Activated CD8-positive, alpha-beta memory T cell treated with anti-CD3 and anti-CD28 coated beads, Interleukin-2, amount 10 ng/mL, durations not matched to agents 7 days and 5 days (primary cell): Measurements from ENCODE around the gene SCFD2. TPM values are rescaled to one million over a fixed set of nuclear protein-coding genes. Genes with fewer than 3 reads are reported as not detected.
"Not testable (repeated sequence)": the region's sequence is repeated elsewhere in the genome, so short reads cannot be mapped to it uniquely, and the experiment has no call there.

Source experiments
- ATAC-seq: fragments of 150-1000 bp; cut with Tn5 transposase; one replicate; pipeline ENCODE4 v1.10.0; 2021; ENCODE audit warnings: moderate library complexity
- CTCF ChIA-PET: fragments of 350-600 bp; sonication (Branson Sonifier 250); formaldehyde crosslinking; loops from one replicate; lab custom pipeline; 2021; ENCODE audit warnings: antibody characterized with exemption; lab: Charles Lee
- DNase-seq: peaks from one replicate; pipeline ENCODE4 v3.0.0-alpha.2; 2020
- H3K27ac Mint-ChIP-seq: one replicate; pipeline ENCODE4 v1.8.0; 2021; ENCODE audit warnings: mild to moderate bottlenecking, mixed read lengths
- H3K27me3 Mint-ChIP-seq: one replicate; pipeline ENCODE4 v1.8.0; 2021; ENCODE audit warnings: mixed read lengths
- H3K36me3 Mint-ChIP-seq: one replicate; pipeline ENCODE4 v1.8.0; 2021; ENCODE audit warnings: mild to moderate bottlenecking, mixed read lengths
- H3K4me1 Mint-ChIP-seq: one replicate; pipeline ENCODE4 v1.8.0; 2021; ENCODE audit warnings: mixed read lengths
- H3K4me3 Mint-ChIP-seq: one replicate; pipeline ENCODE4 v1.8.0; 2021; ENCODE audit warnings: mild to moderate bottlenecking, moderate library complexity, mixed read lengths
- H3K9me3 Mint-ChIP-seq: one replicate; pipeline ENCODE4 v1.8.0; 2022; ENCODE audit warnings: low read depth, mixed read lengths
- total RNA-seq, 2 experiments: library from RNA; stranded (reverse); gene quantifications; one replicate each; pipeline ENCODE4 v1.2.3, GENCODE V29; 2021

The SCFD2 gene
- total RNA-seq, 2 experiments from 2014 or later: 28.3 to 30.9 TPM

DNA sequence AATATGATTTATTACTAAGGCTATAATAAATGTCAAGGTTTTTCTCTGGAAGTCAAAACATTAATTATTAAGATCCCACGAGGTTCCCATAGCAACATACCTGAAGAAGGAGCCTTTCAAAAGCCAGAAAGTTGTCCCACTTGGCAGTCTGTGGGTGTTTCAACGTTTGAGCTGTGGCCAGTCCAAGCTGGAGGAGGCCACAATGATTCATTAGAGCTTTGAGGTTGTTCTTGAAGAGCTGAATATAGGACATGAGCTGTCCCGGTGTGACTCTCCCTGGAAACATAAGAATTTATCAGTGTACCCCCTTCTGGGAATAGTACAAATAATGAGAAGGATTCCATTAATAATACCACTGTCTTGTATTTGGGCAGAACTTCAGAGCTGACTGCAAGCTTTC is 92.1 kb downstream of the SCFD2 start:
- ATAC-seq (no peak), DNase-seq (no peak)
- Mint-ChIP-seq H3K4me3 (no peak overlapping the region), H3K27me3 (no peaks in the 10 kb centered on the region), H3K9me3 (peaks cover 3% of the 10 kb centered on the region), H3K36me3 (peaks cover 34% of the 10 kb centered on the region), H3K27ac (no peak overlapping the region), H3K4me1 (peaks cover 3% of the 10 kb centered on the region)
- CTCF ChIA-PET: no interaction called here

DNA sequence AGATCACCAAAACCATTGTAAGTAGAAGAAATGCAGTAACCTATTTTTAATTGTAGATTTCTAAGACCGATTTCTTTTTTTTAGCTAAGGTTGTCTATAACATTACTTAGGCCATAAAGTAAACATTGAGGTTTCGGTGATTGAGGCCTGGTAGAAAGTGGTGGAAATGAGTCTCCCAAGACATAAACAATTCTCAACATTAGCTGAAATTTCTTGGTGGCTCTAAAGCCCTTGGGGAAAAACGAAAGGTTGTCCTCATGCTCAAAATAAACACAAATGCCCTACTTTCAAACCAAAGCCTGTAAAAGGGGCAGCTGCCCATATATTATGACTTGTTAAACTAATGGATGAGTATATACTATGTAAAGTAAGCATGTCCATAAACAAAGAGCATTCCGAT is 98.8 kb downstream of the SCFD2 start:
- H3K36me3 Mint-ChIP-seq: peaks cover 37% of the 10 kb centered on the region
- H3K4me3 Mint-ChIP-seq: no peak overlapping the region
- no peaks in the 10 kb centered on the region for H3K27me3 Mint-ChIP-seq
- no peak overlapping the region for H3K27ac Mint-ChIP-seq
- H3K4me1 Mint-ChIP-seq: no peaks in the 10 kb centered on the region
- peaks cover 9% of the 10 kb centered on the region for H3K9me3 Mint-ChIP-seq
- DNase-seq: no peak
- CTCF ChIA-PET: no interaction called here
- ATAC-seq: no peak

DNA sequence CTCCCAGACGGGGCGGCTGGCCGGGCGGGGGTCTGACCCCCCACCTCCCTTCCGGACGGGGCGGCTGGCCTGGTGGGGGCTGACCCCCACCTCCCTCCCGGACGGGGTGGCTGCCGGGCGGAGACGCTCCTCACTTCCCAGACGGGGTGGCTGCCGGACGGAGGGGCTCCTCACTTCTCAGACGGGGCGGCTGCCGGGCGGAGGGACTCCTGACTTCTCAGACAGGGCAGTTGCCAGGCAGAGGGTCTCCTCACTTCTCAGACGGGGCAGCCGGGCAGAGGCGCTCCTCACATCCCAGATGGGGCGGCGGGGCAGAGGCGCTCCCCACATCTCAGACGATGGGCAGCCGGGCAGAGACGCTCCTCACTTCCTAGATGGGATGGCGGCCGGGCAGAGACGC is 109.9 kb downstream of the SCFD2 start:
- H3K4me3 Mint-ChIP-seq, H3K9me3 Mint-ChIP-seq, H3K27me3 Mint-ChIP-seq, ATAC-seq, H3K4me1 Mint-ChIP-seq, CTCF ChIA-PET, H3K27ac Mint-ChIP-seq, DNase-seq: not testable (repeated sequence)
- H3K36me3 Mint-ChIP-seq: peaks cover 12% of the 10 kb centered on the region

DNA sequence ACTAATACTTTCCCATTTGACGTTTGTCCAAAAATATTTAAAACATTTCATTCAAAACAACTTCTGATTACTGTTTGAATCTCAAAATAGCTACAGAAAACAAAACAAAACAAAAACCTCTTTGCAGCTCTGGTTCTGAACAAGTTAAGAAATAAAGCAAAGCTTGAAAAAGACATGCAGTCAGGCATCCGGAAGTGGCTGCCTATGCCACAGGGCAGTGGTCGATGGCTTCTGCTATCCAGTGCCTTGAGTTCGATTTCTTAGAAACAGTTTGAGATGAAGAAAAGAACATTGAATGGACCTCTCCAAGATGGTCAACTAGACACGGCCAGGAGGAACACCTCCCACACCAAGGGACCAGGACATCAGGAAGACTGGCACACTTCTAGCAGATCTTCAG is 125.3 kb downstream of the SCFD2 start:
- no peak overlapping the region for H3K27ac Mint-ChIP-seq
- no peaks in the 10 kb centered on the region for H3K4me1 Mint-ChIP-seq
- no peak overlapping the region for H3K4me3 Mint-ChIP-seq
- peaks cover 18% of the 10 kb centered on the region for H3K36me3 Mint-ChIP-seq
- no peak for DNase-seq
- peaks cover 16% of the 10 kb centered on the region for H3K9me3 Mint-ChIP-seq
- CTCF ChIA-PET: no interaction called here
- no peak for ATAC-seq
- no peaks in the 10 kb centered on the region for H3K27me3 Mint-ChIP-seq

DNA sequence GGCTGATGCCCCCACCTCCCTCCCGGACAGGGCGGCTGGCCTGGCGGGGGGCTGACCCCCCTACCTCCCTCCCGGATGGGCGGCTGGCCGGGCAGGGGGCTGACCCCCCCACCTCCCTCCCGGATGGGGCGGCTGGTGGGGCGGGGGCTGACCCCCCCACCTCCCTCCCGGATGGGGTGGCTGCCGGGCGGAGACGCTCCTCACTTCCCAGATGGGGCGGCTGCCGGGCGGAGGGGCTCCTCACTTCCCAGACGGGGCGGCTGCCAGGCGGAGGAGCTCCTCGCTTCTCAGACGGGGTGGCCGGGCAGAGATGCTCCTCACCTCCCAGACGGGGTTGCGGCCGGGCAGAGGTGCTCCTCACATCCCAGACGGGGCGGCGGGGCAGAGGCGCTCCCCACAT is 127.5 kb downstream of the SCFD2 start:
- CTCF ChIA-PET, H3K36me3 Mint-ChIP-seq, H3K27me3 Mint-ChIP-seq, H3K4me3 Mint-ChIP-seq, H3K27ac Mint-ChIP-seq, DNase-seq, ATAC-seq, H3K9me3 Mint-ChIP-seq, H3K4me1 Mint-ChIP-seq: not testable (repeated sequence)

DNA sequence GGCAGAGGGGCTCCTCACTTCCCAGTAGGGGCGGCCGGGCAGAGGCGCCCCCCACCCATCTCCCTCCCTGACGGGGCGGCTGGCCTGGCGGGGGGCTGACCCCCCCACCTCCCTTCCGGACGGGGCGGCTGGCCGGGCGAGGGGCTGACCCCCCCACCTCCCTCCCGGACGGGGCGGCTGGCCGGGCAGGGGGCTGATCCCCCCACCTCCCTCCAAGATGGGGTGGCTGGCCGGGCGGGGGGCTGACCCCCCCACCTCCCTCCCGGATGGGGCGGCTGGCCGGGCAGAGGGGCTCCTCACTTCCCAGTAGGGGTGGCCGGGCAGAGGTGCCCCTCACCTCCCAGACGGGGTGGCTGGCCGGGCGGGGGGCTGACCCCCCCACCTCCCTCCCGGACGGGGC is 128.1 kb downstream of the SCFD2 start:
- DNase-seq, CTCF ChIA-PET, H3K27ac Mint-ChIP-seq, ATAC-seq, H3K36me3 Mint-ChIP-seq, H3K4me3 Mint-ChIP-seq, H3K4me1 Mint-ChIP-seq, H3K9me3 Mint-ChIP-seq, H3K27me3 Mint-ChIP-seq: not testable (repeated sequence)

DNA sequence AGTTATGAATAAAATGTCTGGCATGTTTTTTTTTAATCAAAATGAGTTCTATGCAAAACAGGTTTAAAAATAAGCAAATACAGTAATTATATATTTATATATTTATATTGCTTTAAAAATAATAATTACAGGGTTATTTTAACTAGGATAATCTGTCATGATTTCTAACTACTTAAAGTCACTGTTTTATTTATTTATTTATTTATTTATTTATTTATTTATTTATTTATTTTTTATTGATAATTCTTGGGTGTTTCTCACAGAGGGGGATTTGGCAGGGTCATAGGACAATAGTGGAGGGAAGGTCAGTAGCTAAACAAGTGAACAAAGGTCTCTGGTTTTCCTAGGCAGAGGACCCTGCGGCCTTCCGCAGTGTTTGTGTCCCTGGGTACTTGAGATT is 129.2 kb downstream of the SCFD2 start:
- H3K4me1 Mint-ChIP-seq: peaks cover 12% of the 10 kb centered on the region
- H3K27ac Mint-ChIP-seq, H3K27me3 Mint-ChIP-seq, H3K4me3 Mint-ChIP-seq, DNase-seq, ATAC-seq, CTCF ChIA-PET, H3K9me3 Mint-ChIP-seq, H3K36me3 Mint-ChIP-seq: not testable (repeated sequence)

DNA sequence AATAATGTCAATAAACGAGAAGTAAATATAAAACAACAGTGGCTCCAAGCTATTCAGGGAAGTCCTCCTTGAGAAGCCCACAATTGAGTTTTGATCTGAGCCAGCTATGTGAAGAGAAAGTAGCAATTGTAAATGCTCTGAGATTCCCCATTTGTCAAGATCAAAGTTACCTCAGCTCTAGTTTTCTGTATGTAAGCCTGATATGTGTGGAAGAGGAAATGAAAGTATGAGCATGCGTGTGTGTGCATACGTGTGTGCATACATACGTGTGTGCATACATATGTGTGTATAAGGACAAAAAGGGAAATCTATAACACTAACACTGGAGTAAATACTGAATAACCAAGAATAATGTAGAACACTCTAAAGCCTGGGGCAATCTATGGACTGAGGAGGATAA is 130.3 kb downstream of the SCFD2 start:
- CTCF ChIA-PET: no interaction called here
- H3K4me3 Mint-ChIP-seq: no peak overlapping the region
- no peaks in the 10 kb centered on the region for H3K27me3 Mint-ChIP-seq
- H3K27ac Mint-ChIP-seq: no peak overlapping the region
- DNase-seq (no peak), ATAC-seq (no peak)
- H3K9me3 Mint-ChIP-seq: no peaks in the 10 kb centered on the region
- H3K36me3 Mint-ChIP-seq: peaks cover 7% of the 10 kb centered on the region
- H3K4me1 Mint-ChIP-seq: peaks cover 12% of the 10 kb centered on the region

DNA sequence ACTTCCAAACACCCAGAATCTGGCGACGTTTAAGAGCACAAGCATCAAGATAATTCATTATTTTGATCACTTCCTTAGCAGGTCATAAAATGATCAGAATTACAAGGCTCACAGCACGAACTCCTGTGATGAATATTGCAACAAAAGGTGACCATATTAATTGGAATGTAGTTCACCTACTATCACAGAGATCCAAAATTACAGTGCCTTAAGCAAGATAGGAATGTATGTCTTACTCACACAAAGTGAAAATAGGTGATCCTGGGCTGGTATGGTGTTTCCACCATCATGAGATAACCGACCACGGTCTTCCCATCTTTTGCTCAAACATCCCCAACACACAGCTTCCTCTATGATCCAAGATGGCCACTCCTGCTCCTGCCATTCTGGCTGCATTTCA is 131.2 kb downstream of the SCFD2 start:
- DNase-seq (no peak), ATAC-seq (no peak)
- Mint-ChIP-seq H3K4me1 (peaks cover 12% of the 10 kb centered on the region), H3K27ac (no peak overlapping the region), H3K27me3 (no peaks in the 10 kb centered on the region), H3K4me3 (no peak overlapping the region), H3K9me3 (no peaks in the 10 kb centered on the region), H3K36me3 (peaks cover 7% of the 10 kb centered on the region)
- CTCF ChIA-PET: no interaction called here

DNA sequence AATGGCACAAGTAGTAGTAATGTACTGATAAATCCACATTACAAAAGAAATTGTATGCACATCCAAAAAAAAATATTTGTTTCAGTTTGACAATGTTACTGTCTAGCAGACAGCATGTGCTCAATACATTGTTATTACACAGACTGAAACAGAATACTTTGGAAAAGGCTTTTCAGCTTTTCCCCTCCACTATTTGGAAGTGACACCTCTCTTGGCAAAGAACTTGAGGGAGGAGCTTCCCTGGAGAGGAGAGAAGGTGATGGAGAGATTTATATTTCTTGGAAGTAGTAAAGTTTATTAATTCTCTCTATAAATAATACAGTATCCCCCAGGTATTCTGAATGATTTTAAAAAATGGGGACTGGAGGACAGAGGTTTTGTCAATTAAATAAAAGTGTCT is 131.8 kb downstream of the SCFD2 start:
- CTCF ChIA-PET: no interaction called here

DNA sequence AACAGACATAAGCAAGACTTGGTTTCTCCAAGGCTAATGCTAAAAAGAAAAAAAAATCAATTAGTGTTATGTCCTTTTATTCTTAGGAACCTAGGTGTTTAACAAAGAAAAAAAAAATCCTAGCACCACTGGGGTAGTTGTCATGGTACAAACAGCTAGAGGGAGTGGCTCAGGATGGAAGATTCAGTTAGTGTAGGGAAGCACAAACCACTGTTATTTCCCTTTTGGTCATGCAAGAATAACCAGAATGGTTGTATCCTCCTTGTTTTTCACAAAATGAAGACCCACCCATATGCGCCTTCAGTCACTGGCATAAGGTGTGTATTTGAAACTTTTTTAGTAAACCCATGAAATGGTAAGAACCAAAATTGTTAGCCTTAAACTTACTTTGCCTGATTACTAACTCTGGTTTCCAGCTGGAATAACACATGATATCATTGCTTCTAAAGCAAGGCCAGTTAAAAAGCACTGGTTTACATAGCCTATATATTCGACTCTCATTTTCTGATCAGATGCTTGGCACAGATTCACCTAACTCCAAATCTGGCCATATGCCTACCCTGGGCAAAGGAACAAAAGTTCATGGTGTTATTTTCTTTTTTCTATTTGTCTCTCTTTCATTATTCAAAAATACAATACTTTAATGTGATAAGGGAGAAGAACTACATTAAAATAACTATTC is 132.6 kb downstream of the SCFD2 start:
- H3K36me3 Mint-ChIP-seq: peaks cover 7% of the 10 kb centered on the region
- H3K4me1 Mint-ChIP-seq: peaks cover 12% of the 10 kb centered on the region
- H3K9me3 Mint-ChIP-seq: no peaks in the 10 kb centered on the region
- H3K27ac Mint-ChIP-seq: no peak overlapping the region
- ATAC-seq (no peak), DNase-seq (no peak)
- H3K4me3 Mint-ChIP-seq: no peak overlapping the region
- H3K27me3 Mint-ChIP-seq: no peaks in the 10 kb centered on the region
- CTCF ChIA-PET: no interaction called here

More for the DNA sequence above, 131.8 kb downstream of the SCFD2 start:
- ATAC-seq (no peak), DNase-seq (no peak)
- peaks cover 12% of the 10 kb centered on the region for H3K4me1 Mint-ChIP-seq
- peaks cover 7% of the 10 kb centered on the region for H3K36me3 Mint-ChIP-seq
- H3K9me3 Mint-ChIP-seq: no peaks in the 10 kb centered on the region
- H3K4me3 Mint-ChIP-seq: no peak overlapping the region
- H3K27ac Mint-ChIP-seq: no peak overlapping the region
- H3K27me3 Mint-ChIP-seq: no peaks in the 10 kb centered on the region

DNA sequence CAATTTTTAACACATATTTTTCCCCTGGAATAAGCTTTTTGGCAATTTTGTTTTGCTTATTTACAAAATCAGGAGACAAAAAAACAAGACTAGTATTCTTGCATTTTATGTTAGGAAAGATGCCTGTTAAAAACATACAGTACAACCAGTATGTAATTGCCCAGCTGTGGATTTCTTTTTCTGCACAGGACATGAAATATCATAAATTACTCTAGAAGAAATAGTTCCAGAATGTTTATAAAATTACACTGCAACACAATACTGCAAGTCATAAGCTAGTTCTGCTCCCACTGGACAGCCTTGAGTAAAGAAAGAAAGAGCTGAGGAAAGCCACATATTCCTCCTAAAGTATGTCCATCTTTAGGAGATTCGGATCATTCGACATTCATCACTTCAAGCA is 133.5 kb downstream of the SCFD2 start:
- CTCF ChIA-PET: no interaction called here
- Mint-ChIP-seq H3K9me3 (no peaks in the 10 kb centered on the region), H3K4me3 (no peak overlapping the region), H3K27me3 (no peaks in the 10 kb centered on the region), H3K4me1 (peaks cover 12% of the 10 kb centered on the region), H3K27ac (no peak overlapping the region), H3K36me3 (peaks cover 11% of the 10 kb centered on the region)
- ATAC-seq (no peak), DNase-seq (no peak)

DNA sequence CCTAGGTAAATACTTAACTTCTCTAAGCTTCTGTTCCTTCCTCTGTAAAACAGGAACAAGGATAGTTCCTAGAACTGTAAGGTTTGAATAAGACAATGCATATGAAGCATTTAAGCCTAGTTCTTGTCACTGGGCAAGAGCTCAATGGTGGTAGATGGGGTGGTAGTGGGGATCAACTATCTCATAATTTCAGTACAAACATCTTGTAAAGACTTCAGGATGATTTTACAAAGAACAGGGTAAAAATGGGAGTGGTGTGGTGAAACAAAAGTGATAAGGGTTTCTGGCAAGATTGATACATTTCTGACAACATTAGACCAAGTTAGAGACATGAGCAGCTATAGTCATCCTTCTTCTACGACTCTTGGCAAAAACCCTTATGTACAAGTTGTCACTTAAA is 137.8 kb downstream of the SCFD2 start:
- no peak overlapping the region for H3K4me3 Mint-ChIP-seq
- peaks cover 9% of the 10 kb centered on the region for H3K36me3 Mint-ChIP-seq
- DNase-seq (no peak), ATAC-seq (no peak)
- no peak overlapping the region for H3K27ac Mint-ChIP-seq
- no peaks in the 10 kb centered on the region for H3K9me3 Mint-ChIP-seq
- no peaks in the 10 kb centered on the region for H3K27me3 Mint-ChIP-seq
- CTCF ChIA-PET: no interaction called here
- peaks cover 6% of the 10 kb centered on the region for H3K4me1 Mint-ChIP-seq

DNA sequence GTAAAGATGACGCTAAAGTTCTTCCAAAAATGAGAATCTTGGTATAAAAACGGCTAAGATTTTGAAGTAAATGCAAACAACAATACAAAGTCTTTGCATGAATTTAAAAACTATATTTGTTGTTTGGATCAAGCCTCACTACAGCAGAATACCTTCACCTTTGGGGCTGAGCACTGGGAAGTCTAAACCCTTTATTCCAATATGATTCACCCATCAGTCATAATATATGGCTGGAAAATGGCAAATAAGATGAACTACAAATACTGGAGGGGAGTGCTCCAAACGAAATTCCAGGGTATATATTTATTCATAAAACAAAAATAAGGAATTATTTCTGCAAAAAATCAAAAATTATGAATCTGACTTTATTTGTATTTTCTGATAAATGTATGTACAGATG is 138.4 kb downstream of the SCFD2 start:
- Mint-ChIP-seq H3K36me3 (peaks cover 6% of the 10 kb centered on the region), H3K4me1 (peaks cover under 1% of the 10 kb centered on the region)
- CTCF ChIA-PET: no interaction called here

More for the DNA sequence above, 138.4 kb downstream of the SCFD2 start:
- no peaks in the 10 kb centered on the region for H3K9me3 Mint-ChIP-seq
- H3K4me3 Mint-ChIP-seq: no peak overlapping the region
- ATAC-seq (no peak), DNase-seq (no peak)
- no peak overlapping the region for H3K27ac Mint-ChIP-seq
- H3K27me3 Mint-ChIP-seq: no peaks in the 10 kb centered on the region
